Stomach (tissue), 9 donors: Measurements from ENCODE around the gene CSNK2A3. TPM values are rescaled to one million over a fixed set of nuclear protein-coding genes. Genes with fewer than 3 reads are reported as not detected.

Experiments
- DNase-seq, 2 donors: peaks; one replicate each; pipeline versions ENCODE4 v3.0.0 to v3.0.0-alpha.2; 2013 to 2019
- H3K27ac ChIP-seq, 5 donors: fragments of 200-600 bp in 4 of 5; sonication (generic) in 4 of 5; one replicate each; pipeline ENCODE4 v1.5.1; 2013 to 2019; ENCODE audit warnings: mild to moderate bottlenecking in 1 of 5, moderate library complexity in 1 of 5
- H3K27me3 ChIP-seq, 3 donors: fragments of 200-600 bp; sonication (generic); one replicate each; pipeline ENCODE4 v1.5.1; 2017 to 2019; ENCODE audit warnings: mixed run types in 1 of 3
- H3K36me3 ChIP-seq, 4 donors: fragments of 200-600 bp; sonication (generic); 1 replicate in 3 of 4; 2 replicates in 1 of 4; pipeline ENCODE4 v1.5.1; 2016 to 2019
- H3K4me1 ChIP-seq, 4 donors: fragments of 200-600 bp; sonication (generic); one replicate each; pipeline ENCODE4 v1.5.1; 2016 to 2019
- H3K4me3 ChIP-seq, 4 donors: fragments of 200-600 bp; sonication (generic) in 3 of 4; one replicate each; pipeline ENCODE4 v1.5.1; 2016 to 2019; ENCODE audit warnings: mild to moderate bottlenecking in 1 of 4
- H3K9me3 ChIP-seq, 4 donors: fragments of 200-600 bp; sonication (generic); one replicate each; pipeline ENCODE4 v1.5.1; 2016 to 2019
- EP300 ChIP-seq: sonication (generic); formaldehyde crosslinking; IDR thresholded peaks from one replicate; pipeline ENCODE4 v1.6.1; 2017; ENCODE audit warnings: antibody characterized with exemption
- POLR2A ChIP-seq, 4 donors: fragments of 450-650 bp; IDR thresholded peaks; one replicate each; pipeline ENCODE4 v1.6.1; 2016; ENCODE audit warnings: antibody characterized with exemption in 4 of 4, control low read depth in 2 of 4, mild to moderate bottlenecking in 1 of 4, moderate library complexity in 1 of 4
- POLR2AphosphoS5 ChIP-seq, 3 donors: sonication (generic); formaldehyde crosslinking; IDR thresholded peaks; one replicate each; pipeline ENCODE4 v1.6.1; 2016; ENCODE audit warnings: antibody characterized with exemption in 3 of 3
- WGBS, 5 donors: extraction: QIAGEN DNeasy Blood & Tissue Kit in 3 of 5; methylation state at CpG; one replicate each; pipeline versions ENCODE4 v1.1.5 to v1.1.7; 2013 to 2018; 5-methylcytosine and 5-hydroxymethylcytosine counted together
- intact Hi-C: fragments of 100-400 bp; cut with DNase I; formaldehyde crosslinking; loops from one replicate; pipeline ENCODE4 v1.15.1; 2023; ENCODE audit warnings: low total_unique reads
- polyA plus RNA-seq, 3 donors: library from polyadenylated mRNA; stranded (reverse); fragments of 200-250 nt; gene quantifications; one replicate each; pipeline ENCODE4 v1.2.3, GENCODE V29; 2013
- total RNA-seq, 5 donors: library from RNA; depleted of rRNA; stranded (reverse); fragments of >200 nt; gene quantifications; one replicate each; pipeline versions ENCODE4 v1.1.0 to v1.2.3, GENCODE V29; 2014 to 2016
- TF ChIP-seq, protein P1 (sequence below), 7 experiments: fragments of 450-650 bp in 4 of 7; fragments of 200-600 bp in 3 of 7; sonication (generic) in 3 of 7; IDR thresholded peaks; one replicate each; pipeline ENCODE4 v1.5.1; 2016 to 2019; ENCODE audit warnings: antibody characterized with exemption in 7 of 7, control low read depth in 2 of 7, mild to moderate bottlenecking in 1 of 7
- donor health status: healthy with polysubstance abuse.
- donor health status: Bipolar disorder and iron deficiency.
- donor health status: healthy.

The CSNK2A3 gene
- total and polyA plus RNA-seq, 8 donors: 0.23 to 1.2 (median 0.73) TPM; not detected in 3

DNA sequence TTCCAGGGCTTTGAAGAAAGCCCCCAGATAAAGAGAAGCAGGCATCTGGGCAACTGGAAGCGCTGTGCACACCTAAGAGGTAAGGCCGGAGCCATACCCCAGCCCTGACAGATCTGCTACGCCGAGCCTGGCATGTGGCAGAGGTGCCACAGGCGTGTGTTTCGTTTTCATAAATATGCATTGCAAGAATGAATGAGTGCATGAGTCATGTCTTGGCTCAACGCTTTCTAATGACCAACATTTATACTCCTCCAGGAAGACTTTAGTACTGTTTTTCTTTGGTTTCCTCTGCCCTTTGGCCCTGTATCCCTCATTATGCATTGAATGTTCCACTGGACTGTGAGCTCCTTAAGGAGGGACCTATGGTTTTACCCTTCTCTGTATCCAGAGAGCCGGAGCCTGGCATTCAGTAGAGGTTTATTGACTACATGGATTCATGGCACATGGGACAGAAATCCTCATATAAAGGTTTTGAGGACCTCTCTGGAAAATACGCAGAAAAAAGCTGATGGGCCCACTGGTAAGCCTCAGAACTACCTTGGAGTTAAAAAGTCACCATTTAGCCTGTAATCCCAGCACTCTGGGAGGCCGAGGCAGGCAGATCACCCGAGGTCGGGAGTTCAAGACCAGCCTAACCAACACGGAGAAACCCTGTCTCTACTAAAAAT lies 38.9 kb upstream of the CSNK2A3 start:
- Histone ChIP-seq H3K4me1 (peaks cover 0 to 9% (median 0%) of the 10 kb centered on the region in 4 donors), H3K36me3 (no peaks in the 10 kb centered on the region), H3K4me3 (no peak overlapping the region), H3K27me3 (no peaks in the 10 kb centered on the region), H3K9me3 (no peaks in the 10 kb centered on the region), H3K27ac (no peak overlapping the region)
- peak in 1 of 2 donors; percentile 54 for DNase-seq
- intact Hi-C loops: no loop called here
- TF ChIP-seq EP300: no peak
- TF ChIP-seq POLR2A (IDR thresholded peaks at IDR 0.05): no peak
- TF ChIP-seq POLR2AphosphoS5 (IDR thresholded peaks at IDR 0.05): peak in 1 of 3 donors; percentile 6
- TF ChIP-seq, protein P1, sequence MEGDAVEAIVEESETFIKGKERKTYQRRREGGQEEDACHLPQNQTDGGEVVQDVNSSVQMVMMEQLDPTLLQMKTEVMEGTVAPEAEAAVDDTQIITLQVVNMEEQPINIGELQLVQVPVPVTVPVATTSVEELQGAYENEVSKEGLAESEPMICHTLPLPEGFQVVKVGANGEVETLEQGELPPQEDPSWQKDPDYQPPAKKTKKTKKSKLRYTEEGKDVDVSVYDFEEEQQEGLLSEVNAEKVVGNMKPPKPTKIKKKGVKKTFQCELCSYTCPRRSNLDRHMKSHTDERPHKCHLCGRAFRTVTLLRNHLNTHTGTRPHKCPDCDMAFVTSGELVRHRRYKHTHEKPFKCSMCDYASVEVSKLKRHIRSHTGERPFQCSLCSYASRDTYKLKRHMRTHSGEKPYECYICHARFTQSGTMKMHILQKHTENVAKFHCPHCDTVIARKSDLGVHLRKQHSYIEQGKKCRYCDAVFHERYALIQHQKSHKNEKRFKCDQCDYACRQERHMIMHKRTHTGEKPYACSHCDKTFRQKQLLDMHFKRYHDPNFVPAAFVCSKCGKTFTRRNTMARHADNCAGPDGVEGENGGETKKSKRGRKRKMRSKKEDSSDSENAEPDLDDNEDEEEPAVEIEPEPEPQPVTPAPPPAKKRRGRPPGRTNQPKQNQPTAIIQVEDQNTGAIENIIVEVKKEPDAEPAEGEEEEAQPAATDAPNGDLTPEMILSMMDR (IDR thresholded peaks at IDR 0.05): no peak
- WGBS, 5 donors: 68 to 79% (median 76%) methylated on average over 13 of the region's 13 CpGs

DNA sequence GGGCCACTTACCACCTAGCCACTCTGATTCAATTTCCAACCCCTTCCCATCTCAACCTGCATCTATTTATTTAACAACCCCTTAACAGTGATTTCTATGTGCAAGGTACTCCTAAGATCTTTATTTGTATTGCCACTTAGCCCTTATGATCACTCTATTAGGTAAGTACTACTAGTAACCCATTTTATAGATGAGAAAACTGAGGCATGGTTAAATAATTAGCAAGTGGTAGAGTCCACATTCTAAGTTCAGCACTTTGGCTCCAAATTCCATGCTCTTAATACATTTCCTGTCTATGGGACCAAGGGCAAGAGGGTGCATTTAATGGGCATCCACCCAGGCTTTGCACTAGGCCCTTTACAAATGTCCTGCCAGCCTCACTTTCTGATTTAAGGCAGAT lies 38.1 kb upstream of the CSNK2A3 start:
- Histone ChIP-seq H3K27me3 (no peaks in the 10 kb centered on the region), H3K9me3 (no peaks in the 10 kb centered on the region), H3K36me3 (no peaks in the 10 kb centered on the region), H3K4me1 (peaks cover 0 to 9% (median 0%) of the 10 kb centered on the region in 4 donors), H3K27ac (no peak overlapping the region), H3K4me3 (no peak overlapping the region)
- DNase-seq: no peak
- no peak for TF ChIP-seq POLR2AphosphoS5 (IDR thresholded peaks at IDR 0.05)
- TF ChIP-seq EP300: no peak
- TF ChIP-seq, protein P1 (IDR thresholded peaks at IDR 0.05): no peak
- no peak for TF ChIP-seq POLR2A (IDR thresholded peaks at IDR 0.05)
- intact Hi-C loops: no loop called here

DNA sequence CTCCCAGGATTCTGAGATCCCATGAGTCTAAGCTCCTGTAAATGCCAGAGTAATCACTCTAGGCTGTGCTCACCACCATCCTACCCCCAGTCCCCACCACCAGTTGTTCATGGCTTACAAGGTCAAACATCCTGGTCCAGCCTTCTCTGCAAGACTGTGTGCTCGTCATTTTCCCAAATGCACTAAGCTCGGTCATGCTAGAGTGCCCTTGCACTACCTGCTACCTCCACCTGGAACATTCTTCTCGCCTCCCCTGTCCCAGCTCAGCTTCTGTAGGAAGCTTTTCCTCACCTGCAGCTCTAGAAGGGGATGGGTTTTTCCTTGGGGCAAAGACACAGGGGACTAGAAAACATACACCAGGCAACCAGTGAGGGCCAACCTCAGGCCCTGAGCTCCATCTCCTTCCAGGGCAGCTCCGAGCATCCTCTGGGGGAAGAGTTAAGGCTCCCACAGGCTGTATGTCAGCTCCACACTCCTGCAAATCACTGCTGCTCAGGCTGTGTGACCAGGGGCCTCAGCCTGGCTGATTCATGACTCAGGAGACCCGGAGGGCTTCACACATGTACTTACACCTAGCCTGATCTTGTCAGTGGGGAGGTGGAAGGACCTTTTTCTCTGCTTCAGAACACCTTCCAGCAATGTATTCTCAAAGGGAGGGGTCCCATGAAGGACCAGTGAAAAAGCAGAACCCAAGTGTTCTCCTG lies 37.2 kb upstream of the CSNK2A3 start:
- Histone ChIP-seq H3K36me3 (no peaks in the 10 kb centered on the region), H3K4me1 (peaks cover 0 to 9% (median 0%) of the 10 kb centered on the region in 4 donors), H3K9me3 (no peaks in the 10 kb centered on the region), H3K27ac (no peak overlapping the region), H3K4me3 (no peak overlapping the region), H3K27me3 (no peaks in the 10 kb centered on the region)
- TF ChIP-seq POLR2A (IDR thresholded peaks at IDR 0.05) (no peak), EP300 (no peak), POLR2AphosphoS5 (IDR thresholded peaks at IDR 0.05) (no peak)
- TF ChIP-seq, protein P1 (IDR thresholded peaks at IDR 0.05): no peak
- no peak for DNase-seq
- 84 to 91% (median 89%) methylated on average over 5 of the region's 5 CpGs for WGBS, 5 donors
- intact Hi-C loops: no loop called here

DNA sequence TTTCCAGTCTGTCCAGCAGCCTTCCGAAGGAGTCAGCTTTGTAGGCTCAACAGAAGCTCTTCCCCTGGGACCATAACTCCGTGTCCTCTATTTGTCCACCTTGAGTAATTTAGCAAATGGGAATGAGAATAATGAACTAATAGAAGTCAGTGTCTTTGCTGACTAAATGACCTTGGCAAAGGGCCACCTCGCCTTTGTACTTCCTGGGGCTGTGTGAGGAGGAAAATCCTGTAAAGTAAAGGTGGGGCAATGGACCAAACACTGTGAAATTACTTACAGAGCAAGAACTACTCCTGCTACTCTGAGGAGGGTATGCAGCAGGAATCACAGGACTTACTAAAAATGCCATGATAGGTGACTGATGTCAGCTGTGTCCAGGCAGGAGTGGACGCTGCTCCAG lies 36.2 kb upstream of the CSNK2A3 start:
- intact Hi-C loops: no loop called here
- DNase-seq: peak; percentile 32 to 41
- TF ChIP-seq, protein P1 (IDR thresholded peaks at IDR 0.05): no peak
- TF ChIP-seq POLR2A (IDR thresholded peaks at IDR 0.05) (no peak), EP300 (no peak), POLR2AphosphoS5 (IDR thresholded peaks at IDR 0.05) (no peak)
- H3K9me3 ChIP-seq: no peaks in the 10 kb centered on the region
- H3K27ac ChIP-seq: no peak overlapping the region
- no peak overlapping the region for H3K4me3 ChIP-seq
- 60 to 77% (median 62%) methylated on average over 4 of the region's 4 CpGs for WGBS, 5 donors
- H3K4me1 ChIP-seq: peaks cover 0 to 9% (median 0%) of the 10 kb centered on the region in 4 donors
- H3K36me3 ChIP-seq: no peaks in the 10 kb centered on the region
- no peaks in the 10 kb centered on the region for H3K27me3 ChIP-seq
